HG03097 (cell line): Measurements from ENCODE around the gene SPARC.

ENCODE experiments used
- ATAC-seq: cut with Tn5 transposase; IDR thresholded peaks from one replicate; pipeline ENCODE4 v1.9.1; 2021; ENCODE audit not compliant: unreplicated experiment, low FRiP score

The SPARC gene

GRCh38 chr5:151661968-151662732 is 24.6 kb downstream of the SPARC start:
- peak; percentile 66 for ATAC-seq

- ATAC-seq, result no peak
Measured at GRCh38 chr5:151660616-151661495, 25.9 kb downstream of the SPARC start.

- ATAC-seq, result peak; percentile 50
Measured at GRCh38 chr5:151659001-151659754, 27.5 kb downstream of the SPARC start.

DNA sequence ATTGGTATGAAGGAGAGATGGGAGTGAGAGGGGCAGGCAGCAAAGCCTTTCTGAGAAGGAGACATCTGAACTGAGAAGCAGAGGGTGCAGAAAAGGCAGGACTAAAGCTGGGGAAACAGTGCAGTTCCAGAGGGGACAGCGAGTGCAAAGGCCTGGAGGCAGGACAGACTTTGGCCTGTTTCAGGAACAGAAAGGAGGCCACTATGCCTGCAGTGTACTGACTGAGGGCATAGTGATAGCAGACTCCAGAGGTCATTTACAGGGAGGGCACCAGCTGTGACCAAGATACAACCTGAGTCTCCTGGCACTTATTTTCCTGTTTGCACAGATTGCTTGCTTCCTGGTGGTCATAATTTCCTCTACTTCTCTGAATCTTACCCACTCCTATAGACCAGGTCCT is 29.6 kb downstream of the SPARC start:
- ATAC-seq, result no peak

GRCh38 chr5:151656311-151656710 is 30.4 kb downstream of the SPARC start:
- ATAC-seq, result no peak

DNA sequence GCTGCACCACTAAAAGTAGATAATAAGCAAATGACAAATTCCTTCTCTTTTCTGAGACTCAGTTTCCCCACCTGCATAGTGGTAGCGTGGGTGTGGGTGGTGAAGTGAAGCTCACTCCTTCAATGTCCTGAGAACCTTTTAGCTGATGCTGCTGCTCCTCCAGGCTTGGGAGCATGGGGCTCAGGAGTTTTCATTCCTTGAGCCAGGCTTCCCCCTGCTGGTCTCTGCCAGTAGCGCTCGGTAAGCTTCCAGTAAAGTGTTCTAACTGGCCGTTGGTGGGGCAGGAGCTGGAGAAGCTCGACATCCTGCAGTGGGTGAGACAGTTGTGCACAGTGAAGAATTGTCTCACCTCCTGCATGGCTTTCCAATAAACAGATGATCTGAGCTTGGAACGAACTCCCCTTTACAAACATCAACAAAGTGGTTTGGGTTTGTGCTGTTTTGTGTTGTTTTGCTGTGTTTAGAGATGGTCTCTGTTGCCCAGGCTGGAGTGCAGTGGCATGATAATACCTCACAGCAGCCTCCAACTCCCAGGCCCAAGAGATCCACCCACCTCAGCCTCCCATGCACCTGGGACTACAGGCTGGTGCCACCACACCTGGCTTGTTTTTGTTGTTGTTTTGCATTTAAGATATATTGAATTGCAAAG is 34.6 kb downstream of the SPARC start:
- ATAC-seq, result peak; percentile 82

DNA sequence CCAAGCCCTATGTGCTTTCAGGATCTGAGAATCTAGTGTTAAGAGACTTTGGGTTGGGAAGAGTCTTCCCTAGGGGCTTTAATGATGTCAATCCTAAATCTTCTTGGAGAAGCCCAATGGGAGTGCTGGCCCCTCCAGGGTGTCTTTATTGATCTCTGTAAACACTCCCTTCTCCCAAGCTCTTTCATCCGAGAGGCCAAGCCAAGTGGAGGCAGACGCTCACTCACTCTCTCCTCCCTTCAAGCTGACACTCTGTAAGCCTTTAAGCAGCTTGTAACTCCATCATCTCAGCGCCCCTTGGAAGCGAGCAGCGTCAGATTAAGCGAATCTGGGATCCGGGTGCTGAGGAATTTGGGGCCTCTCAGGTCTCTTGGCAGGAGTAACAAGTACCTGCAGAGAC is 37.7 kb downstream of the SPARC start:
- no peak for ATAC-seq

GRCh38 chr5:151648089-151648488 is 38.6 kb downstream of the SPARC start:
- no peak for ATAC-seq

GRCh38 chr5:151647320-151647861 is 39.3 kb downstream of the SPARC start:
- no peak for ATAC-seq

GRCh38 chr5:151646334-151646733 is 40.4 kb downstream of the SPARC start:
- ATAC-seq, result no peak

GRCh38 chr5:151643388-151643787 is 43.3 kb downstream of the SPARC start:
- no peak for ATAC-seq

- no peak for ATAC-seq
Measured at GRCh38 chr5:151642472-151643140, 44.1 kb downstream of the SPARC start.

GRCh38 chr5:151638619-151639018 is 48.1 kb downstream of the SPARC start:
- no peak for ATAC-seq

- ATAC-seq, result no peak
Measured at GRCh38 chr5:151637676-151638075, 49.0 kb downstream of the SPARC start.

- no peak for ATAC-seq
Measured at GRCh38 chr5:151633892-151634291, 52.8 kb downstream of the SPARC start.

- ATAC-seq, result no peak
Measured at GRCh38 chr5:151632941-151633340, 53.8 kb downstream of the SPARC start.

DNA sequence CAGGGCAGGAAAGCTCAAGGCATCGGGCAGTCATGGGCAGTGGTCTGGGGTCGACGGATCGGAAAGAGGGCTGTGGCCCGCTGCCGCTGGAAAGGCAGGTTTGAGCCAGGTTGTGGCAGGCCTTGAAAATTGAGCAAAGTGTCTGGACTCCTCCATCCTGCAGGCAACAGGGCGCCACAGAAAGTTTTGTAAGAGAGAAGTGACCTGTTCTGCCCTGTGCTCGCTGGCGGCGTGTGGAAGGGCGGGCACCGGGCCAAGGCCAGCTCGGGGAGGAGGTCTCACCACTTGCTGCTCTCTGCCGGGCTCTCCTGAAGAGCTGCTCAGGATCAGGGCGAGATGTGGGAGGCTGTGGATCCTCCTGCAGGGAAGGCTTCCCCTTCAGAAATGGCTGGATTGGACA is 54.2 kb downstream of the SPARC start:
- ATAC-seq, result no peak

DNA sequence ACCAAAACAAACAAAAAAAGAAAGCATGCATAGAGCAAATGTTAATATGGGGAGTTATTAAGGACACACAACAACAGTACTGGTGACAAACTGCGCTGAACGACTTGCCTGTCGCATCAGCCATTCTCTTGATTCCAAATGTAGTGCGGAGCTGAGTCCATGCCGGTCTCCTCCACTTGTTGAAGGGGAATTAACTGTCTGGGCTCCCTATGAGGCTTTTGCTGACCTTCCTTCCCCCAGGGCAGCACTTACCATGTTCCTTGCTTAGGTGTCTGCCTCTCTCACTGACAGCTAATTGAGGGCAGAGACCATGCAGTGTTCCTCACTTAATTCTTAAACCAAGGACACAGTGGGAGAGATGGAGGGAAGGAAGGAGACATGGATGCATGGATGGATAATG is 54.8 kb downstream of the SPARC start:
- ATAC-seq, result no peak

DNA sequence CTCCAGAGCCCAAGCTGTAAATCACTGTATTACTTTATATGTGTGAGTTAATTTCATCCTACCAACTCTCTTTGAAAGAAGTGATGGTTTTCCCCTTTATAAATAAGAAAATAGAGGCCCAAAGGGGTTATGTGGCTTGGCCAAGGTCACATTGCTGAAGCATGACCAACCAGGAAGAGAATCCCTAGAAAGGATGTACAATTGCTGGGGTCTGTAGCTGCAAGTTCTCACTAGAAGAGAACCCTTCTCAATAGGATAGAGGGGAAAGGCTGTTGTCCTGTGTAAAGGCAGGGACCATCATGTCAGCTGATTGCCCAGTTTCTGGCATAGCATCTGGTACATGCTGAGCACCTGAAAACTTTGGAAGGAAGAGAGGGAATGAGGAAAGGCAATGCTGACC is 56.6 kb downstream of the SPARC start:
- ATAC-seq, result no peak
